GM12872 (cell line): ENCODE data around the gene SPINT2.

Experiments used
- CTCF ChIP-seq: IDR thresholded peaks from 3 replicates; pipeline ENCODE4 v1.5.1; 2011; ENCODE audit warnings: low read depth, mild to moderate bottlenecking, low read length, moderate library complexity; ENCODE audit not compliant: insufficient read depth

Gene SPINT2

GRCh38 chr19:38316477-38317067, 52.2 kb downstream of the SPINT2 start:
- no peak for TF ChIP-seq CTCF

GRCh38 chr19:38317104-38317612, 52.8 kb downstream of the SPINT2 start:
- no peak for TF ChIP-seq CTCF

- TF ChIP-seq CTCF, result no peak
Measured at GRCh38 chr19:38318660-38319059, 54.3 kb downstream of the SPINT2 start.

- TF ChIP-seq CTCF, result no peak
Measured at GRCh38 chr19:38319421-38320258, 55.3 kb downstream of the SPINT2 start, which contains the start of gene KCNK6. Gene KCNK6 (plus strand): TSS chr19:38319845. CDS start chr19:38319951, 106 bp downstream.

- TF ChIP-seq CTCF, result no peak
Measured at GRCh38 chr19:38320969-38321339, 56.6 kb downstream of the SPINT2 start.

GRCh38 chr19:38321646-38322196, 57.3 kb downstream of the SPINT2 start:
- TF ChIP-seq CTCF, result no peak

GRCh38 chr19:38323291-38323690, 58.9 kb downstream of the SPINT2 start:
- TF ChIP-seq CTCF, result no peak
